NCI-H69 (cell line): ENCODE measurements around the gene FTSJ3.

Experiments used
- DNase-seq: peaks from one replicate; lab custom pipeline; 2025; lab: John Stamatoyannopoulos, UW

Gene FTSJ3

GRCh38 chr17:63842540-63843386 is 15.3 kb upstream of the FTSJ3 start, which contains the start of gene SMARCD2:
TSS of gene SMARCD2 (minus strand) at chr17:63842685. CDS start at chr17:63842674, 11 bp downstream.
- peak; percentile 100 for DNase-seq

- peak; percentile 82 for DNase-seq
These were observed 14.7 kb upstream of the FTSJ3 start for GRCh38 chr17:63842173-63842539.

GRCh38 chr17:63841350-63842172 is 14.1 kb upstream of the FTSJ3 start:
- DNase-seq = peak; percentile 62

GRCh38 chr17:63840591-63841349 is 13.3 kb upstream of the FTSJ3 start:
- no peak for DNase-seq

GRCh38 chr17:63838631-63839171 is 11.2 kb upstream of the FTSJ3 start:
- DNase-seq = peak; percentile 43

GRCh38 chr17:63837962-63838600 is 10.6 kb upstream of the FTSJ3 start:
- no peak for DNase-seq

- DNase-seq = no peak
These were observed 10.0 kb upstream of the FTSJ3 start for GRCh38 chr17:63837480-63837879.

- DNase-seq = no peak
These were observed 9.3 kb upstream of the FTSJ3 start for GRCh38 chr17:63836811-63837210.

GRCh38 chr17:63835167-63835720 is 7.8 kb upstream of the FTSJ3 start:
- no peak for DNase-seq

- peak; percentile 75 for DNase-seq
These were observed 7.1 kb upstream of the FTSJ3 start for GRCh38 chr17:63834431-63835166.

GRCh38 chr17:63833741-63834373 is 6.4 kb upstream of the FTSJ3 start:
- no peak for DNase-seq

GRCh38 chr17:63833026-63833740 is 5.7 kb upstream of the FTSJ3 start:
- no peak for DNase-seq

- DNase-seq = no peak
These were observed 5.0 kb upstream of the FTSJ3 start for GRCh38 chr17:63832455-63832854.

GRCh38 chr17:63832014-63832413 is 4.6 kb upstream of the FTSJ3 start:
- DNase-seq = no peak

- no peak for DNase-seq
These were observed 4.0 kb upstream of the FTSJ3 start for GRCh38 chr17:63831505-63831904.

GRCh38 chr17:63830904-63831491 is 3.5 kb upstream of the FTSJ3 start:
- no peak for DNase-seq

- no peak for DNase-seq
These were observed 2.8 kb upstream of the FTSJ3 start for GRCh38 chr17:63830278-63830677.

- DNase-seq = no peak
These were observed 1.5 kb upstream of the FTSJ3 start for GRCh38 chr17:63828936-63829335.

GRCh38 chr17:63827801-63828221 is 348 bp upstream of the FTSJ3 start:
- no peak for DNase-seq
